ENCODE results near the gene TEDC1. TPM values are rescaled to one million over a fixed set of nuclear protein-coding genes. Genes with fewer than 3 reads are reported as not detected.
A peak's percentile ranks its signal among the peaks of the same experiment; 100 is the strongest.

Gene TEDC1
- total RNA-seq, 1 experiment from 2014 or later, result 28.5 TPM

DNA sequence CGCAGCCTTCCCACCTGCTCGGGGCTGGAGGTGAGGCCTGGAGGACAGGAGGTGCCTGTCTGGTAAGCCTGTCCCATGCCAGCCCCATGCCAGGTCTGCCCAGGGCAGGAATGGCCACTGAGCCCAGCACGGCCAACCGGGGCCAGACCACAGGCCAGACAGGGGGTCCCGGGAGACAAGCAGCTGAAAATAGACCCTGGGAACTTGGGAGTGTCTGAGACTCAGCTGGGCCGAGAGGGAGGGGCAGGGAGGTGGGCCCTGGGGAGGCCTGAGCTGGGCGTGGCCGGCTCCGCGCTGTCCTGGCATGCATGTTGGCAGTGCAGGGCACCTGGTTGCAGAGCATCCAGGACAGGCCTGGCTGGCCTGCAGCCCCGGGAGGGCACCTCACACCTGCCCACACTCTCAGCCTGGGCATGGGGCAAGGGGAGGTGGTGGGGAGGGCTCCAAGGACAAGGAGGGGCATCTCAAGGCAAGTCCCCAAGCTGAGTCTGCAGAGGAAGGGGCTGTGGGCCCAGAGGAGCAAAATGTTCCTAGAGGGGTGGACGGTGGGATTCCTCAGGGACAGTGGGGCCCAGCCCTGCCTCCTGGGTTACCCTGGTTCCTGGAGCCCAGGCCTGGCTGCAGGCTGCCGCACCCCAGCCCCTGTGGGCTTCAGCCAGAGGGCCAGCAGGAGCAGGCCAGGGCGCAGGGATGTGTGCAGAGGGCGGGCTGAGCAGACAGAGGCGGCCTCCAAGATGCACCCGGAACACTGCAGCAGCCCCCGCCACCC, 7.6 kb upstream of the TEDC1 start:
- Histone ChIP-seq H3K4me3 (ENCODE audit: insufficient read depth, low read depth, low read length) (no peak overlapping the region), H3K27me3 (ENCODE audit: control insufficient read depth, insufficient read depth, low read length) (peaks cover 81% of the 10 kb centered on the region), H3K36me3 (replicated peaks; ENCODE audit: control insufficient read depth, insufficient read depth, low read length) (no peaks in the 10 kb centered on the region)
- no peak for DNase-seq

DNA sequence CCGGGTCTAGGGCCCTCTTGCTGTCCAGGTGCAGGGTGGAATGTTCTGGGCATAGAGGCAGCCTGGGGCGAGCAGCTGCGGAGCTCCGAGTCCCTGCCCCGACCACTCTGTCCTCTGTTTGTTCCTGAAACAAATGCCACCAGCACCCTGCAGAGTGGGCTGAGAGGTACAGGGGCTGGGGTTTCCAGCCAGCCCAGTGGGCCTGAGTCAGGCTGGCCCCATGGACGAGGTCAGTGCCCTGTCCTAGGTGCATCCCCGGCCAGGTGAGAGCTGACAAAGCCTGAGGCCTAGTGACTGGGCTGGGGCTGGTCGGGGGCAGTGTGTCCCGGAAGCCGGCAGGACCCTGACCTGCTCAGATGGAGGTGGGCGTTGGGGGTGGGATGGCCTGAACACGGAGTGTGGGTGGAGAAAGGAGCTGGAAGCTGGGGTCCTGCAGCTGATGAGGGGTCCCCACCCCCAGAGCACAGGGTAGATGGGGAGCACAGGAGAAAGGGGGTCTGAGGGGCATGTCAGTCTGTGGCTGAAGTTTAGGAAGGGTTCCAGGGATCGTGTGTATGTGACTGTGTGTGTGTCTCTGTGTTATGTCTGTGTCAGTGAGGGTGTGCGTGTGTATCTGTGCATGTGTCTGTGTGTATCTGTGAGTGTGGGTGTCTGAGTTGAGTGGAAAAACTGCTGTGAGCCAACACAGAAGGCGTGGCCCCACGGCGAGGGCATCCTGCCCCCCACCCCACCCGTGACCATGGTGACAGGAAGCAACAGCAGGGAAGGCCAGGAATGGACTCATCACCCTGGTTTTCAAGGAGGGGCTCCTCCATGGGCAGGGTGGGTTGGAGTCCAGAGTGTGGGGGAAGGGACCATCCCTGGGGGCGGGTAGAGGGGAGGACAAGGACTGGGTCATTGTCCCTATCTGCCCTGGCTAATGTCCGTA, 6.7 kb upstream of the TEDC1 start:
- H3K4me3 ChIP-seq (ENCODE audit: insufficient read depth, low read depth, low read length), result no peak overlapping the region
- no peaks in the 10 kb centered on the region for H3K36me3 ChIP-seq (replicated peaks; ENCODE audit: control insufficient read depth, insufficient read depth, low read length)
- peaks cover 82% of the 10 kb centered on the region for H3K27me3 ChIP-seq (ENCODE audit: control insufficient read depth, insufficient read depth, low read length)
- DNase-seq, result no peak

DNA sequence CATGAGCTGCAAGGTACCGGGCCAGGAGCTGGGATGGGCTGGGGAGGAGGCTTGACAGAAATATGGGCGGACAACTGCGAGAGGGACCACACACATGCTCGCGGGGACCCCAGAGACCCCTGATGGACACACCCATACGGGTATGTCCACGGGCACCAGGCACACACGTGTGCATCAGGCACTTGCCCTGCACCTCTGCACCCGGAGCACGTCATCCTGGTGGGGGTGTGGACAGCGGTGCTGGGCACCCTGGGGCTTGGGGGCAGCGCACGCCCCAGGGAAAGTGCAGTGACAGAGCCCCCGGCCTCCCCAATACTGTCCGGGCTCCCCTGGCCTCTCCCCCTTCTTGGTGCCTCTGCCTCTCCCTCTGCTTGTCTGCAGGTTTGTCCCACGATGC, 6.1 kb upstream of the TEDC1 start:
- no peak for DNase-seq
- Histone ChIP-seq H3K27me3 (ENCODE audit: control insufficient read depth, insufficient read depth, low read length) (peaks cover 79% of the 10 kb centered on the region), H3K4me3 (ENCODE audit: insufficient read depth, low read depth, low read length) (no peak overlapping the region), H3K36me3 (replicated peaks; ENCODE audit: control insufficient read depth, insufficient read depth, low read length) (no peaks in the 10 kb centered on the region)

DNA sequence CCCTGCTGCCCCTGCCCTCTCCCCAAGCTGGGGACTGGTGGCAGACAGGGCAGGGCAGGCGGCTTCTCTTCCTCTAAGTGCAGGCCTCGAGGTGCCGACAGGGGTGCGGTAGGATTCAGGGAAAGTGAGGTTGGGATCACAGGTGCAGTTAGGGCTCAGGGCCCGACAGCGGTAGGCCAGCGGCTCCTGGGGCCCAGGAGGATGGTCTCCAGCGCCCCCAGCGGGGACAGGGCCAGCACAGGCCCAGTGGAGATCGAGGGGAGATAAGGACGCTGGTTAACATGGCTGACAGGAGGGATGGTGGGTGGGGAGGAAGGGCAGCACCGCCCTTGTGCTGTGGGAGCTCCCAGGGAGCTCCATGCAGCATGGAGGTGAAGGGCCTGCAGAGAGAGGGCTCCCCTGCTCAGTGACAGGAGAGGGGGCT, 5.3 kb upstream of the TEDC1 start:
- H3K4me3 ChIP-seq (ENCODE audit: insufficient read depth, low read depth, low read length), result no peak overlapping the region; the same call in 1 of the 2 replicates
- DNase-seq, result peak; percentile 97

DNA sequence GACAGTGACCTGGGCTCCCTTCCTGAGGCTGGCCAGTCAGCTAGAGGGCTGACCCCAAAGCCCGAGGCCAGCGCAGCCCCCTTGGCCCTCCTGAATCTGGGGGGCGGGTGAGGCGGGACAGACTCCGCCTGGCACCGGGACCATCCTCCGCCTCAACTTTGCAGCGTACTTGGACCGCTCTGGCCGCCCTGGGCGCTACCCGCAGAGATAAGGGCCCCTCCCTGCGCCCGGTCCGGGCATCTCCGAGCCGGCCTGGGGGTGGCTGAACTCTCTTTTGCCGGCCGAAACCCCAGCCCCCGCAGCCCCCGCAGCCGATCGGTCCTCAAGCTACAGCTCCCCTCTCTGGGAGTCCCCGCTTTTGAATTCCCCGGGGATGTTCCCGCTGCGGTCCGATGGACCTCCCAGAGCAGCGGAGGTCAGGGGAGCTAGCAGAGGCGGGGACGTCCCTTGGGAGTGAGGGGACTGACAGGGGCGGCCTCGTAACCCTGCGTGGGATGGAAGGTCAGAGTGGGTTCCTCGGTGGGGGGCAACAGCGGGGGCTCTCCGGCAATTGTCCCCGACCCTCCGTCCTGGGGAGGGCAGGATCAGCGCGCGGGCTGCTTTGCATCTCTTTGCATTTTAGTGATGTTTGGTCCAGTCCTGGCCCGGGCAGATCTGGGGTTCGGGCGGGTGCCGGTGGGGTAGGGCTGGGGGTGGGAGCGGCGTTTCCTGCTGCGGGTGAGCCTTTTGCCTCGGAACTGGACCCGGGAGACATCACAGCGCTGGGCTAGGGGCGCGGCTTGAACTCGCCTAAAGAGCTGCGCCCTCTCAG, 4.7 kb upstream of the TEDC1 start, which contains the start of gene CRIP1:
Gene CRIP1 (plus strand): TSS at position 724 of the 811 bp plus-strand sequence. CDS start 374 bp downstream, outside the sequence.
- Histone ChIP-seq H3K27me3 (ENCODE audit: control insufficient read depth, insufficient read depth, low read length) (peaks cover 67% of the 10 kb centered on the region), H3K36me3 (replicated peaks; ENCODE audit: control insufficient read depth, insufficient read depth, low read length) (no peaks in the 10 kb centered on the region), H3K4me3 (ENCODE audit: insufficient read depth, low read depth, low read length) (peak within 1 kb of the TSS; percentile 35)
- no peak for DNase-seq

More for the DNA sequence above, 5.3 kb upstream of the TEDC1 start:
- peaks cover 72% of the 10 kb centered on the region for H3K27me3 ChIP-seq (ENCODE audit: control insufficient read depth, insufficient read depth, low read length)
- H3K36me3 ChIP-seq (replicated peaks; ENCODE audit: control insufficient read depth, insufficient read depth, low read length), result no peaks in the 10 kb centered on the region

DNA sequence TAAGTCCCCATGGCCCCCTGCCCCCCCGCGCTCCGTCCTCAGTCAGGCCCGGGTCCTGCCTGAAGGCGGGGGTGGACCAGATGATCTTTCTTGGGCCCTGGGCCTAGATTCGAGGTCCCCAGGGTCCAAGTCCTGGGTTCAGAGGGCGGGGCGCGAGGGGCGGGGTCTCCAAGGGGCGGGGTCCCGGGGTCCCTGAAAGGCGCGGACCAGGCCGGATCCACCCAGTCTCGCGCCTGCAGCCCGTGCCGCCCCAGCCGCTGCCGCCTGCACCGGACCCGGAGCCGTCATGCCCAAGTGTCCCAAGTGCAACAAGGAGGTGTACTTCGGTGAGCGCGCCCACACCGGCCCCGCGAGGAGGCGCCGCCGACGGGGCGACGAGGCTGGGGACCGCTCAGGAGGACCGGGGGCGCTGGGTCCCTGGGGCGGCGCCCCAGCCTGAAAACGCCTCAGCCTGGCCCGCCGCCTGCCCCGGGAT, 4.0 kb upstream of the TEDC1 start:
- Histone ChIP-seq H3K4me3 (ENCODE audit: insufficient read depth, low read depth, low read length) (peak overlapping the region; percentile 35), H3K36me3 (replicated peaks; ENCODE audit: control insufficient read depth, insufficient read depth, low read length) (no peaks in the 10 kb centered on the region), H3K27me3 (ENCODE audit: control insufficient read depth, insufficient read depth, low read length) (peaks cover 63% of the 10 kb centered on the region)
- peak; percentile 86 for DNase-seq

DNA sequence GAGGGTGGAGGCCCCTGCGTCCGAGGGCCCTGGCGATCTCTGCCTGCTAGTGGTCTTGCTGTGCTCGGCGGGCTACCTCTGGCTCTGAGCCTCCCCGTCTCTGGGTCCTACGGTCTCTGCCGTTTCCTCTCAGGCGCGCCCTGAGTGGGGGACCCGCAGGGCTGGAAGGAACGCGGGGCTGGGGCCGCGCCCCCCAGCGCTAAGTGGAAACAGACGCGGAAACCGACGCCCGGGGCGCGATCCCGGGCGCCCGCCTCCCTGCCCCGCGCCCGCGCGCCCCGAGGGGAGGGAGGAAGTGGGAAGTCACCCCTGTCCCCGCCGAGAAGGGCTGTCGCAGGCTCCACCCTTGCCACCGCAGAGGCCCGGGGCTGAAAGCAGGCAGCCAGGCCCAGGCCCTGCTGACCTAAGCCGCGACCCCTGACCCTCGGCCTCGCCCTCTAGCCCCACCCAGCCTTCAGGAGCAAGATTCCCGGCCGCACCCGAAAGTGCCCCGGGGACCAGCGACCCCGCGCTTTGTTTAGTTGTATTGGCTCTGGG, 3.5 kb upstream of the TEDC1 start:
- H3K4me3 ChIP-seq (ENCODE audit: insufficient read depth, low read depth, low read length), result peak overlapping the region; percentile 35

DNA sequence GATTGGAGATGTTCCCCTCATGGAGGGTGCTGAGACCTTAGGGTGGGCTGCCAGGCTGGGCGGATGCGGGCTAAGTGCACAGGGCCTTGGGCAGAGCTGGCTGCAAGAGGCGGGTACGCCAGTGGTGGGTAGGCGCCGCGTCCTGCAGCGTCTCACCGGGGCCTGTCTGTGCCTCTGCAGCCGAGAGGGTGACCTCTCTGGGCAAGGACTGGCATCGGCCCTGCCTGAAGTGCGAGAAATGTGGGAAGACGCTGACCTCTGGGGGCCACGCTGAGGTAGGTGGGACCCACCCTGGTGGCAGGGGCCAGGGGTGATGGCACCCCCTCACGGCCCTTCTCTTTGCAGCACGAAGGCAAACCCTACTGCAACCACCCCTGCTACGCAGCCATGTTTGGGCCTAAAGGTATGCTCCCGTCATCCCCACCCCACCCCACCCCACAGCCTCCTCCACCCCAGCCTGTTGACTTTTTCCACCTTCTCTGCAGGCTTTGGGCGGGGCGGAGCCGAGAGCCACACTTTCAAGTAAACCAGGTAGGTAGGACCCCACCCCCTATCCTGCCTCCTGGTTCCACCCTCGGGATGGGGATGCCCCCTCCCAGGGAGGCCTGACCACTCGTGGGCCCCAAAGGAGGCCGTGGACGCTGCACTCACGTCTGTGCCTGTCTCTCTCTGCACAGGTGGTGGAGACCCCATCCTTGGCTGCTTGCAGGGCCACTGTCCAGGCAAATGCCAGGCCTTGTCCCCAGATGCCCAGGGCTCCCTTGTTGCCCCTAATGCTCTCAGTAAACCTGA, 2.9 kb upstream of the TEDC1 start:
- H3K27me3 ChIP-seq (ENCODE audit: control insufficient read depth, insufficient read depth, low read length), result peaks cover 54% of the 10 kb centered on the region
- H3K4me3 ChIP-seq (ENCODE audit: insufficient read depth, low read depth, low read length), result no peak overlapping the region

More for the DNA sequence above, 3.5 kb upstream of the TEDC1 start:
- Histone ChIP-seq H3K36me3 (replicated peaks; ENCODE audit: control insufficient read depth, insufficient read depth, low read length) (no peaks in the 10 kb centered on the region), H3K27me3 (ENCODE audit: control insufficient read depth, insufficient read depth, low read length) (peaks cover 59% of the 10 kb centered on the region)
- no peak for DNase-seq

DNA sequence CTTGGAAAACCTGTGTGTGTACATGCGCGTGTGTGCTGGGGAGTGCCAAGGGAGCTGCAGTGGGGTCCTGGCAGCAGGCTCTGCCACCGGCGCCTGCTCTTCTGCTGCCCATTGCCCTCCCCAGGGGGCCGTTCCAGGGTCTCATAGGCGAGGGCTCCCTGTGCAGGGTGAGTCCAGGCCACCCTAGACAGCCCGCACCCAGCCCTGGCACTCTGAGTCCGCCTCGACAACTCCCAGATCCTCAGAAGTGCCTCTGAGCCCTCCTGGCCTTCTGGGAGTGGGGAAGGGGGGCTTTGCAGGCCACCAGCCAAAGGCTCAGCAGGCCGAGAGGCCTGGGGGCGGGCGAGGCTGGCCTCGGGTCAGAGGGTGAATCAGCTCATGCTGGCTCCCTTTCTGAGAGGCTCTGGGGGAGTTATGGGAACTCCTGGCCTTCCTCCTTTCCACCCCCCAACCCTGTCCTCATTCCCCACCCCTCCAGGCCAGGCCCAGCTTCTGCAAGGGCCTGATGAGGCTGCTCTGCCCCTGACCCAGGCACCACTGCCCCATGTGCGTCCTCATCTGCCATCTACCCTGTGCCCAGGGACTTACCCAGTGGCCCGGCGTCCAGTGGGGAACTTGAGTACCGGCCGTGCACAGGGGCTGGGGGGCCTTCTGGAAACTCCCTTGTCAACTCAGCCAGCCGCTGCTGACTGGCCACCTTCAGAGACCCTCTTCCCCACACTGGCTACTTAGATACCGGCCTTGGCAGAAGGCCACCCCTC, 2.1 kb upstream of the TEDC1 start:
- peaks cover 53% of the 10 kb centered on the region for H3K27me3 ChIP-seq (ENCODE audit: control insufficient read depth, insufficient read depth, low read length)
- no peak overlapping the region for H3K4me3 ChIP-seq (ENCODE audit: insufficient read depth, low read depth, low read length)
- H3K36me3 ChIP-seq (replicated peaks; ENCODE audit: control insufficient read depth, insufficient read depth, low read length), result no peaks in the 10 kb centered on the region
- DNase-seq, result no peak

More for the DNA sequence above, 2.9 kb upstream of the TEDC1 start:
- no peaks in the 10 kb centered on the region for H3K36me3 ChIP-seq (replicated peaks; ENCODE audit: control insufficient read depth, insufficient read depth, low read length)
- DNase-seq, result no peak

DNA sequence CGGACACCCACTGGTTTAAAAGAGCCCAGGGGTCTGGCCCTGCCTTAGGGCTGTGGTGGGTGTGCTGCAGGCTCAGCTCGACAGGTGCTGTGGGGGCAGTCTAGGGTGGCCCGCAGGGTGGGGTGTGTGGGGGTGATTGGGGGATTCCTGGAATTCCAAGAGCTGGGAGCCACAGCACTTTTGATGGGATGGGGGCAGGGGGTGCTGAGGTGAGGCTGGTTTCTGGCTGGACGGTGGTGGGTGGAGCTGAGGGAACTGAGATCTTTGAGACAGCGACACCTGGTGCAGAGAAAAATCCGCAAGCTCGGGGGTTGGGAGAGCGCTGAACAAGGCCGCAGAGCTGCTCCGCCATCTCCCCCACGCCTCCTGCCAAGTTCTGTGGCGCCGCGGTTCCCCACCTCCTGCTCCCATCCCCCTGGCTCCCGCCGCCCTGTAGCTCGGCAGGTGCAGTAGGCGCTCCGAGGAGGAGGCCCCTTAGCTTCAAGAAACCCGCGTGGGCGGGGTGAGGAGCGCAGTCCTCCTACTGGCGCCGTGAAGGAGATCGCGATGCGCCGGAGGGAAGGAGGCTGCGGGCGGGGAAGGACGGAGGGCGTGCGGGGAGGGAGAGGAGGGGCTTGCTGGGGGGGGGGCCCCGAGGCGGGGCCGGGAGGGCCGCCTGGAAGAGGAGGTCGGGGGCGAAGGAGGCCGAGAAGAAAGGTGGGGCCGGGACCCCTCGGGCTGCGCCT, 1.3 kb upstream of the TEDC1 start:
- peak overlapping the region; percentile 56 for H3K4me3 ChIP-seq (ENCODE audit: insufficient read depth, low read depth, low read length)
- H3K36me3 ChIP-seq (replicated peaks; ENCODE audit: control insufficient read depth, insufficient read depth, low read length), result no peaks in the 10 kb centered on the region
- peak; percentile 94 for DNase-seq
- H3K27me3 ChIP-seq (ENCODE audit: control insufficient read depth, insufficient read depth, low read length), result peaks cover 49% of the 10 kb centered on the region

DNA sequence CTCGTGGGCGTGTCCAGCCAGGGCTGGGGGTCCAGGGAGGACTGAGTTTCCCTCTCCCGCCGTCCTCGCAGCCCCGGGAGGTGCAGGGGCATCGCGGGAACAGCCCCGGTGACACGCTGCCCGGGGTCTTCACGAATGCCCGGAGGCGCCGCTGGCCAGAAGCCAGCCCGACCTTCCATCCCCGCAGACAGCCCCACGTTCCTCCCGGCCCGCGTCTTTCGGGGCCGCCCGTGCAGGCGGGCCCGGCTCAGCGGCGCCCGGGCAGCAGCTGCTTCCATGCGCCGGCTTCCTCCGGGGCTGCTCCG, 827 bp upstream of the TEDC1 start:
- no peak for DNase-seq
- Histone ChIP-seq H3K27me3 (ENCODE audit: control insufficient read depth, insufficient read depth, low read length) (peaks cover 45% of the 10 kb centered on the region), H3K4me3 (ENCODE audit: insufficient read depth, low read depth, low read length) (peak overlapping the region; percentile 56), H3K36me3 (replicated peaks; ENCODE audit: control insufficient read depth, insufficient read depth, low read length) (no peaks in the 10 kb centered on the region)

DNA sequence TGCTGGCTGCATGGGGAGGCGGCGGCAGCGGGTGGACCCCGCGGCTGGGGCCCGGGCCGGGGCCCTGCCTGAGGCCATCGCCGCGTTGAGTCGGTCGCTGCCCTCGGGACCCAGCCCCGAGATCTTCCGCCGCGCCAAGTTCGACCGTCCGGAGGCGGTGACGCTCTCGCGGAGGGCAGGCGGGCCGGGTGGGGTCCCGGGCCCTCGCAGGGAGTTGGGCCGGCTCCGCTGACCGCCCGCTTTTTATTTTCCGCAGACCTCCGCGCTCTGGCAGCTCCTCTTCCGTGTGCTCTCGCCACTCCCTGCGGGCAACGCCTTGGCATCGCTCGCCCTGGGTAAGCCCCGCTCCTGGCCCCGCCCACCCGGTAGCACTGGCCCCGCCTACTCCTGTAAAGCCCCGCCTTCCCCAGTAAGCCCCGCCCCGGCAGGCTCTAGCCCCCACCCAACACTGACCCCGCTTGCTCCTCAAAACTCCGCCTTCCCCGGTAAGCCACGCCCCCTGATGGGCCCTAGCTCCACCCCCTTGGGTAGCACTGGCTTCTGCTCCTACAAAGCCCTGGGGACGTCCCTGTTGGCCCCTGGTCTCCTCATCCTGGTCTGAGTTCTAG, 424 bp downstream of the TEDC1 start:
- peak; percentile 98 for DNase-seq
- Histone ChIP-seq H3K27me3 (ENCODE audit: control insufficient read depth, insufficient read depth, low read length) (peaks cover 32% of the 10 kb centered on the region), H3K36me3 (replicated peaks; ENCODE audit: control insufficient read depth, insufficient read depth, low read length) (no peaks in the 10 kb centered on the region), H3K4me3 (ENCODE audit: insufficient read depth, low read depth, low read length) (peak overlapping the region; percentile 78)

Data from H7 (cell line).